ENCODE data around the gene EYS.
A peak's percentile ranks its signal among the peaks of the same experiment; 100 is the strongest.

The EYS gene

DNA sequence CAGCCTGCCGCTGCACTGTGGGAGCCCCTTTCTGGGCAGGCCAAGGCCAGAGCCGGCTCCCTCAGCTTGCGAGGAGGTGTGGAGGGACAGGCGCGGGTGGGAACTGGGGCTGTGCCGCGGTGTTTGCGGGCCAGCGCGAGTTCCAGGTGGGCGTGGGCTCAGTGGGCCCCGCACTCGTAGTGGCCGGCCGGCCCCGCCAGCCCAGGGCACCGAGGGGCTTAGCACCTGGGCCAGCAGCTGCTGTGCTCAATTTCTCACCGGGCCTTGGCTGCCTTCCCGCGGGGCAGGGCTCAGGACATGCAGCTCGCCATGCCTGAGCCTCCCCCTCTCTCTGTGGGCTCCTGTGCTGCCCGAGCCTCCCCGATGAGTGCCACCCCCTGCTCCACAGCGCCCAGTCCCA lies 1683.3 kb downstream of the EYS start:
- Histone ChIP-seq H3K4me3 (ENCODE audit: insufficient read depth in 1 of 2, low read depth in 1 of 2, low read length in 2 of 2) (no peak overlapping the region), H3K27ac (ENCODE audit: low read length, poor library complexity, severe bottlenecking) (no peak overlapping the region), H3K9me3 (ENCODE audit: control insufficient read depth, low read length) (no peaks in the 10 kb centered on the region), H2BK15ac (ENCODE audit: low read depth, poor library complexity, severe bottlenecking) (no peak overlapping the region), H2BK120ac (ENCODE audit: low read depth, low read length) (no peak overlapping the region), H2BK5ac (ENCODE audit: low read depth, low read length, poor library complexity, severe bottlenecking) (no peak overlapping the region), H3K4me2 (ENCODE audit: low read length, poor library complexity, severe bottlenecking) (no peak overlapping the region), H3K23ac (ENCODE audit: low read length in 2 of 2) (no peak overlapping the region), H3K18ac (ENCODE audit: low read depth in 1 of 2, low read length in 2 of 2) (no peak overlapping the region), H4K8ac (ENCODE audit: low read length) (no peak overlapping the region), H3K27me3 (ENCODE audit: control insufficient read depth in 1 of 2, insufficient read depth in 1 of 2, low read length in 2 of 2) (no peaks in the 10 kb centered on the region), H3K4me1 (ENCODE audit: control insufficient read depth, insufficient read depth, low read depth, low read length) (no peaks in the 10 kb centered on the region), H3K79me1 (replicated peaks; ENCODE audit: low read length, poor library complexity, severe bottlenecking) (no peaks in the 10 kb centered on the region), H2AFZ (ENCODE audit: low read depth, low read length) (no peak overlapping the region), H2BK12ac (ENCODE audit: low read length in 2 of 2) (no peak overlapping the region), H3K9ac (ENCODE audit: low read length) (no peak overlapping the region), H3K4ac (ENCODE audit: low read depth in 1 of 2, low read length in 2 of 2) (no peak overlapping the region), H3K36me3 (ENCODE audit: control insufficient read depth in 1 of 2, insufficient read depth in 2 of 2, low read depth in 1 of 2, low read length in 2 of 2) (no peaks in the 10 kb centered on the region), H4K91ac (ENCODE audit: low read length) (no peak overlapping the region), H2AK5ac (ENCODE audit: low read length, severe bottlenecking) (no peak overlapping the region), H3K14ac (ENCODE audit: low read length in 2 of 2) (no peak overlapping the region)
- 91% methylated on average over 24 of the region's 24 CpGs for WGBS
- no peak for DNase-seq

DNA sequence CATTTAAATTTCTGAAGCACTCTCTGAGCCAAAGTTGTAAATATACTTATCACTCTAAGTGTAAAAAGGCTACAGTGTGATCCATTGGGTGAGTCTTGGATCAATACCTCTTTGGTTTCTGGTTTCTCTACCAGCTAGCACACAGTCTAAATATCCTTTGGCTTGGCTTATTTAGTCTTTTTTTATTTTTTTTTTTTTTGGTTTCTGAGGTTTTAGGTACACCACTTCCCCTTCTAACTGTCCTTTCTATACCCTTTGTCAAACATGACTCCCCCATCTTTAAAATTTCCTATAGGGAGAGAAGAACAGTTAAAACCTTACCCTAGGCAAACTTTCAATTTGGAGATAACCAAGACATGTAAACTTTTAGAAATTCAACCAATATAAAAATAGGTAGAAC lies 1692.4 kb downstream of the EYS start:
- no peak overlapping the region for H2BK120ac ChIP-seq (ENCODE audit: low read depth, low read length)
- H3K18ac ChIP-seq (ENCODE audit: low read depth in 1 of 2, low read length in 2 of 2) = no peak overlapping the region
- H3K4me2 ChIP-seq (ENCODE audit: low read length, poor library complexity, severe bottlenecking) = no peak overlapping the region
- H3K27ac ChIP-seq (ENCODE audit: low read length, poor library complexity, severe bottlenecking) = no peak overlapping the region
- H3K9me3 ChIP-seq (ENCODE audit: control insufficient read depth, low read length) = no peaks in the 10 kb centered on the region
- no peak overlapping the region for H2BK15ac ChIP-seq (ENCODE audit: low read depth, poor library complexity, severe bottlenecking)
- no peak overlapping the region for H2AFZ ChIP-seq (ENCODE audit: low read depth, low read length)
- H3K14ac ChIP-seq (ENCODE audit: low read length in 2 of 2) = no peak overlapping the region
- H3K4ac ChIP-seq (ENCODE audit: low read depth in 1 of 2, low read length in 2 of 2) = no peak overlapping the region
- no peak overlapping the region for H3K9ac ChIP-seq (ENCODE audit: low read length)
- H3K4me1 ChIP-seq (ENCODE audit: control insufficient read depth, insufficient read depth, low read depth, low read length) = peaks cover 2% of the 10 kb centered on the region
- no peaks in the 10 kb centered on the region for H3K79me1 ChIP-seq (replicated peaks; ENCODE audit: low read length, poor library complexity, severe bottlenecking)
- no peak overlapping the region for H2BK5ac ChIP-seq (ENCODE audit: low read depth, low read length, poor library complexity, severe bottlenecking)
- H2AK5ac ChIP-seq (ENCODE audit: low read length, severe bottlenecking) = no peak overlapping the region
- no peak overlapping the region for H4K8ac ChIP-seq (ENCODE audit: low read length)
- no peaks in the 10 kb centered on the region for H3K36me3 ChIP-seq (ENCODE audit: control insufficient read depth in 1 of 2, insufficient read depth in 2 of 2, low read depth in 1 of 2, low read length in 2 of 2)
- no peak overlapping the region for H3K4me3 ChIP-seq (ENCODE audit: insufficient read depth in 1 of 2, low read depth in 1 of 2, low read length in 2 of 2)
- no peak for DNase-seq
- H3K27me3 ChIP-seq (ENCODE audit: control insufficient read depth in 1 of 2, insufficient read depth in 1 of 2, low read length in 2 of 2) = no peaks in the 10 kb centered on the region
- no peak overlapping the region for H3K23ac ChIP-seq (ENCODE audit: low read length in 2 of 2)
- H4K91ac ChIP-seq (ENCODE audit: low read length) = no peak overlapping the region
- no peak overlapping the region for H2BK12ac ChIP-seq (ENCODE audit: low read length in 2 of 2)

DNA sequence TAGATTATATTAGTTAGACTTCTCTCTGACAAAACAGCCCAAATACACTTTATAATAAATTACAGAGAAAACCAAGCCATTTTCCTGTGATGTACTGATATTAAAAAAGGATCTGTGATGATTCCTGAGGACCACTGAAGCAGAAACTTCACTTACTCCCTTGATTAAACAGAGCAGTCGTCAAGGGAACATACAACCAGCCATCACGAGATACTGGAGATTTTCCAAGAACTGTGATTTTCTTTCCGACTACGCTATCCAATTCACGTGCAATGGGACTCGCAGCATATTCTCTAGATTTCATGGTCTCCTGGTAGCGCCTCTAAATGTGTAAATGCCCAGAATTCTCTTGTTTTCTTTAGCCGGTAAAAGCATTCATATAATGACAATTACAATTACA lies 1694.0 kb downstream of the EYS start:
- H2BK120ac ChIP-seq (ENCODE audit: low read depth, low read length) = no peak overlapping the region
- no peaks in the 10 kb centered on the region for H3K36me3 ChIP-seq (ENCODE audit: control insufficient read depth in 1 of 2, insufficient read depth in 2 of 2, low read depth in 1 of 2, low read length in 2 of 2)
- H2BK5ac ChIP-seq (ENCODE audit: low read depth, low read length, poor library complexity, severe bottlenecking) = no peak overlapping the region
- H3K79me1 ChIP-seq (replicated peaks; ENCODE audit: low read length, poor library complexity, severe bottlenecking) = no peaks in the 10 kb centered on the region
- H3K14ac ChIP-seq (ENCODE audit: low read length in 2 of 2) = no peak overlapping the region
- peak overlapping the region; percentile 36 for H4K8ac ChIP-seq (ENCODE audit: low read length)
- peak overlapping the region in 1 of 2 experiments; percentile 1 for H3K4me3 ChIP-seq (ENCODE audit: insufficient read depth in 1 of 2, low read depth in 1 of 2, low read length in 2 of 2)
- no peak overlapping the region for H3K27ac ChIP-seq (ENCODE audit: low read length, poor library complexity, severe bottlenecking)
- no peak overlapping the region for H2AFZ ChIP-seq (ENCODE audit: low read depth, low read length)
- no peak overlapping the region for H3K23ac ChIP-seq (ENCODE audit: low read length in 2 of 2)
- H3K4me1 ChIP-seq (ENCODE audit: control insufficient read depth, insufficient read depth, low read depth, low read length) = peaks cover 2% of the 10 kb centered on the region
- no peak overlapping the region for H3K4me2 ChIP-seq (ENCODE audit: low read length, poor library complexity, severe bottlenecking)
- no peak overlapping the region for H2BK12ac ChIP-seq (ENCODE audit: low read length in 2 of 2)
- peak overlapping the region; percentile 61 for H3K9ac ChIP-seq (ENCODE audit: low read length)
- no peaks in the 10 kb centered on the region for H3K27me3 ChIP-seq (ENCODE audit: control insufficient read depth in 1 of 2, insufficient read depth in 1 of 2, low read length in 2 of 2)
- whole genome bisulfite sequencing = 86% methylated on average over 8 of the region's 8 CpGs
- H2BK15ac ChIP-seq (ENCODE audit: low read depth, poor library complexity, severe bottlenecking) = no peak overlapping the region
- peak; percentile 38 for DNase-seq
- H3K18ac ChIP-seq (ENCODE audit: low read depth in 1 of 2, low read length in 2 of 2) = peak overlapping the region in 1 of 2 experiments; percentile 71
- no peak overlapping the region for H4K91ac ChIP-seq (ENCODE audit: low read length)
- H3K9me3 ChIP-seq (ENCODE audit: control insufficient read depth, low read length) = no peaks in the 10 kb centered on the region
- no peak overlapping the region for H3K4ac ChIP-seq (ENCODE audit: low read depth in 1 of 2, low read length in 2 of 2)
- no peak overlapping the region for H2AK5ac ChIP-seq (ENCODE audit: low read length, severe bottlenecking)

DNA sequence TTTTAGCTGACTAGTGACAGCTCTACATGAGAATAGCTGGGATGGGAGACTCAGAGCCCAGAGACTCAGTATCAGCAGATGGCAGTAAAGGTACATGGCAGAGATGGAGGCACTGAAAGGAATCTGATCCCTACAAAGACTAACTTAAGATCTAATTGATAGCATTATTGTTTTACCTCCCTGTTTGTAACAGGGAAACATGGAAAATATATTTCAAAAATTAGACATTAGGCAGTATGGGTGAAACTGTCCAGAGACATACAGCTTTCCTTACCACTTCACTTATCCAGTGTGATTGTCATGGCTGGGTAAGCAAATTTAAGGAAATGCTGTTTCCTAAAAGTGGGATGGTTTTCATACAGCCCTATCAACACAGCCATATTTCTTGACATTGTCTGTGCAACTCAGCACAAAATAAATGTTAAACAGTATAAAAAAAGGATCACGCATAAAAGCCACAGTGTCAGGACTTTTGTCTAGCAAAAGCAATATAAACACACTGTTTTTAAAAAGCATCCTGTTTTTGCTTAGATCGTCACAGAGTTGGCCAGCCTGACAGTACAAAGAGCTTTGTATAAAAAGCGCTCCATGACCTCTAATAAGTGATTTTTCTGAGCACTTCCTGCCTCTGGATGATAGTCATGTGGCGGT lies 1694.5 kb downstream of the EYS start:
- DNase-seq = peak; percentile 85
- Histone ChIP-seq H3K79me1 (replicated peaks; ENCODE audit: low read length, poor library complexity, severe bottlenecking) (no peaks in the 10 kb centered on the region), H2AK5ac (ENCODE audit: low read length, severe bottlenecking) (no peak overlapping the region), H3K4ac (ENCODE audit: low read depth in 1 of 2, low read length in 2 of 2) (no peak overlapping the region), H3K36me3 (ENCODE audit: control insufficient read depth in 1 of 2, insufficient read depth in 2 of 2, low read depth in 1 of 2, low read length in 2 of 2) (no peaks in the 10 kb centered on the region), H2BK5ac (ENCODE audit: low read depth, low read length, poor library complexity, severe bottlenecking) (no peak overlapping the region), H3K23ac (ENCODE audit: low read length in 2 of 2) (no peak overlapping the region), H2BK120ac (ENCODE audit: low read depth, low read length) (no peak overlapping the region), H3K27ac (ENCODE audit: low read length, poor library complexity, severe bottlenecking) (no peak overlapping the region), H4K8ac (ENCODE audit: low read length) (no peak overlapping the region), H3K4me2 (ENCODE audit: low read length, poor library complexity, severe bottlenecking) (no peak overlapping the region), H2AFZ (ENCODE audit: low read depth, low read length) (no peak overlapping the region), H3K4me1 (ENCODE audit: control insufficient read depth, insufficient read depth, low read depth, low read length) (peaks cover 2% of the 10 kb centered on the region), H2BK15ac (ENCODE audit: low read depth, poor library complexity, severe bottlenecking) (no peak overlapping the region), H3K18ac (ENCODE audit: low read depth in 1 of 2, low read length in 2 of 2) (peak overlapping the region in 1 of 2 experiments; percentile 44), H3K4me3 (ENCODE audit: insufficient read depth in 1 of 2, low read depth in 1 of 2, low read length in 2 of 2) (no peak overlapping the region), H3K9me3 (ENCODE audit: control insufficient read depth, low read length) (no peaks in the 10 kb centered on the region), H4K91ac (ENCODE audit: low read length) (no peak overlapping the region), H3K27me3 (ENCODE audit: control insufficient read depth in 1 of 2, insufficient read depth in 1 of 2, low read length in 2 of 2) (no peaks in the 10 kb centered on the region), H3K14ac (ENCODE audit: low read length in 2 of 2) (no peak overlapping the region), H3K9ac (ENCODE audit: low read length) (peak overlapping the region; percentile 61), H2BK12ac (ENCODE audit: low read length in 2 of 2) (no peak overlapping the region)
- 19% methylated on average over 2 of the region's 4 CpGs for WGBS

Measured in mesenchymal stem cell (in vitro differentiated cells and primary cell).